SK-N-MC (cell line): Measurements from ENCODE around the gene YWHAH.

ENCODE experiments used
- EZH2 ChIP-seq: fragments of 200-600 bp; sonication (generic); IDR thresholded peaks from one replicate; pipeline ENCODE4 v1.6.1; 2017; ENCODE audit warnings: antibody characterized with exemption
- FOXP2 ChIP-seq: optimal IDR thresholded peaks from 2 replicates; pipeline ENCODE3; 2011; ENCODE audit warnings: mild to moderate bottlenecking, moderate library complexity; ENCODE audit not compliant: insufficient read depth; ENCODE audit errors: extremely low read length, control extremely low read depth
- POLR2AphosphoS5 ChIP-seq: IDR thresholded peaks from 2 replicates; pipeline ENCODE4 v1.6.1; 2012; ENCODE audit warnings: mild to moderate bottlenecking, low read depth, low read length, borderline replicate concordance

- TF ChIP-seq POLR2AphosphoS5 (no peak), EZH2 (no peak), FOXP2 (no peak)
Measured at GRCh38 chr22:31938296-31938695, 6.0 kb upstream of the YWHAH start.
